Spleen (tissue), 11 donors: ENCODE measurements around the gene CACNA2D2. TPM values are rescaled to one million over a fixed set of nuclear protein-coding genes. Genes with fewer than 3 reads are reported as not detected.
A peak's percentile ranks its signal among the peaks of the same experiment; 100 is the strongest.

ENCODE experiments used
- DNase-seq: peaks from one replicate; pipeline ENCODE4 v3.0.0-alpha.2; 2020
- H3K27ac ChIP-seq, 8 donors: fragments of 200-600 bp; sonication (generic) in 7 of 8; 1 replicate in 4 of 8; 2 replicates in 4 of 8; pipeline versions ENCODE4 v1.5.0 to v1.8.0; 2016 to 2021; ENCODE audit warnings: inconsistent platforms in 4 of 8, mild to moderate bottlenecking in 4 of 8, moderate library complexity in 1 of 8
- H3K27me3 ChIP-seq, 7 donors: fragments of 200-600 bp; sonication (generic) in 6 of 7; replicated peaks in 1 of 7; 1 replicate in 4 of 7; 2 replicates in 3 of 7; pipeline versions ENCODE4 v1.5.0 to v1.8.0; 2016 to 2021; ENCODE audit warnings: inconsistent platforms in 3 of 7, mild to moderate bottlenecking in 1 of 7
- H3K36me3 ChIP-seq, 6 donors: fragments of 200-600 bp; sonication (generic) in 5 of 6; 1 replicate in 4 of 6; 2 replicates in 2 of 6; pipeline versions ENCODE4 v1.5.0 to v1.8.0; 2016 to 2021; ENCODE audit warnings: inconsistent platforms in 2 of 6
- H3K4me1 ChIP-seq, 6 donors: fragments of 200-600 bp; sonication (generic) in 5 of 6; 1 replicate in 3 of 6; 2 replicates in 3 of 6; pipeline versions ENCODE4 v1.5.0 to v1.8.0; 2016 to 2021; ENCODE audit warnings: inconsistent platforms in 3 of 6
- H3K4me3 ChIP-seq, 8 donors: fragments of 200-600 bp; sonication (generic) in 7 of 8; 1 replicate in 4 of 8; 2 replicates in 4 of 8; pipeline versions ENCODE4 v1.5.0 to v1.8.0; 2016 to 2021; ENCODE audit warnings: inconsistent platforms in 4 of 8, mild to moderate bottlenecking in 4 of 8, moderate library complexity in 2 of 8
- H3K9me3 ChIP-seq, 8 donors: fragments of 200-600 bp; sonication (generic) in 7 of 8; 1 replicate in 4 of 8; 2 replicates in 4 of 8; pipeline versions ENCODE4 v1.5.0 to v1.8.0; 2016 to 2021; ENCODE audit warnings: inconsistent platforms in 4 of 8
- POLR2A ChIP-seq, 3 donors: fragments of 450-650 bp; IDR thresholded peaks; one replicate each; pipeline ENCODE4 v1.5.1; 2017; ENCODE audit warnings: antibody characterized with exemption in 3 of 3, mild to moderate bottlenecking in 1 of 3
- POLR2AphosphoS5 ChIP-seq, 3 donors: sonication (generic); formaldehyde crosslinking; IDR thresholded peaks; one replicate each; pipeline ENCODE4 v1.5.1; 2017; ENCODE audit warnings: antibody characterized with exemption in 3 of 3
- WGBS, 5 donors: extraction: QIAGEN DNeasy Blood & Tissue Kit in 3 of 5; methylation state at CpG; one replicate each; pipeline versions ENCODE4 v1.1.5 to v1.1.7; 2013 to 2018; 5-methylcytosine and 5-hydroxymethylcytosine counted together
- intact Hi-C: fragments of 100-400 bp; cut with DNase I; formaldehyde crosslinking; loops from one replicate; pipeline ENCODE4 v1.15.0; 2023; ENCODE audit warnings: low total_unique reads
- polyA plus RNA-seq, 3 donors: library from polyadenylated mRNA; stranded (reverse); fragments of 200-250 nt; gene quantifications; one replicate each; pipeline ENCODE4 v1.2.1, GENCODE V29; 2013
- total RNA-seq, 7 donors: library from RNA; depleted of rRNA in 3 of 7; stranded (reverse); fragments of >200 nt in 3 of 7; fragmentation: NEBNext Ultra II Directional in 4 of 7; extraction: Animal tissue kit (Norgen Biotek cat#: 25700) in 4 of 7; gene quantifications; one replicate each; pipeline versions ENCODE4 v1.1.0 to v1.2.1, GENCODE V29; 2016 to 2021
- TF ChIP-seq, protein P1 (sequence below), 11 experiments: fragments of 200-600 bp in 7 of 11; fragments of 450-650 bp in 4 of 11; sonication (generic) in 4 of 11; IDR thresholded peaks in 8 of 11; conservative IDR thresholded peaks in 3 of 11; 1 replicate in 7 of 11; 2 replicates in 4 of 11; pipeline versions ENCODE4 v1.4.0 to v1.8.0; 2016 to 2021; ENCODE audit warnings: antibody characterized with exemption in 11 of 11, inconsistent platforms in 4 of 11, mild to moderate bottlenecking in 1 of 11
- donor health status: healthy with polysubstance abuse.
- donor health status: DM: no; HTN: no; CAD: no; lungs with moderate emphysema.
- donor health status: DM: no; HTN: no; CAD: no.
- donor health status: Bipolar disorder and iron deficiency.
- donor health status: healthy.
- donor health status: DM: no; HTN: no; CAD: no.
- donor health status: DM: yes; HTN: yes; CAD: no.

The CACNA2D2 gene
- total and polyA plus RNA-seq, 10 donors: 0.24 to 3.2 (median 1.2) TPM

DNA sequence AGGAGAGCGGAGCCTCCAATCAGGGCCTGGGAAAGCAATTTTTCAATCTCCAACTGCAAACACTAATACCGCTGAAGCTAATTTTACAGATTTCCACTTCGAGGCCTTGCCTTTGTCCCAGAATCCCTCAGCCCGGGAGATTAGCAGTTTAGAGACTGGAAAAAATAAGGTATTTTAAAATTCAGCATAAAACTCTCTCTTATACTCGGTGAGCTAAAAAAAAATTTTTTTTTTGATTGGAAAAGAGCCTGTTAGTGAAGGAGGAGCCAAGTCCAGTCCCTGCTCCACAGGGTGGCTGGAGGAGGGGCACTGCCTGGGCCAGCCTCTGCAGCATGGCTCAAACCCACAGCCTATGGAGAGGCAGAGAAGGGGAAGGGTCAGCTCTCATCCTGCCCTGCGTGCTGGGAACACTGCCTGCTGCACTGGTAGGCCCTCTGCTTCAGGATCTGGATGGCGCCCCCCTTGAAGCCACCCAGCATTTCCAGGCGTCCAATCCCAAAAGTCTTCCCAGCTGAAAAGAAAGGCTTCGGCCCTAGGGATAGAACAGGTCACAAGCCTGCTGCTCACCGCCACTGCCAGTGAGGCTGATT is 48.9 kb downstream of the CACNA2D2 start:
- Histone ChIP-seq H3K4me3 (no peak overlapping the region), H3K9me3 (no peaks in the 10 kb centered on the region), H3K27me3 (no peaks in the 10 kb centered on the region), H3K27ac (no peak overlapping the region), H3K4me1 (peaks cover 0 to 15% (median 9%) of the 10 kb centered on the region in 6 donors), H3K36me3 (no peaks in the 10 kb centered on the region)
- intact Hi-C loops: no loop called here
- TF ChIP-seq, protein P1, sequence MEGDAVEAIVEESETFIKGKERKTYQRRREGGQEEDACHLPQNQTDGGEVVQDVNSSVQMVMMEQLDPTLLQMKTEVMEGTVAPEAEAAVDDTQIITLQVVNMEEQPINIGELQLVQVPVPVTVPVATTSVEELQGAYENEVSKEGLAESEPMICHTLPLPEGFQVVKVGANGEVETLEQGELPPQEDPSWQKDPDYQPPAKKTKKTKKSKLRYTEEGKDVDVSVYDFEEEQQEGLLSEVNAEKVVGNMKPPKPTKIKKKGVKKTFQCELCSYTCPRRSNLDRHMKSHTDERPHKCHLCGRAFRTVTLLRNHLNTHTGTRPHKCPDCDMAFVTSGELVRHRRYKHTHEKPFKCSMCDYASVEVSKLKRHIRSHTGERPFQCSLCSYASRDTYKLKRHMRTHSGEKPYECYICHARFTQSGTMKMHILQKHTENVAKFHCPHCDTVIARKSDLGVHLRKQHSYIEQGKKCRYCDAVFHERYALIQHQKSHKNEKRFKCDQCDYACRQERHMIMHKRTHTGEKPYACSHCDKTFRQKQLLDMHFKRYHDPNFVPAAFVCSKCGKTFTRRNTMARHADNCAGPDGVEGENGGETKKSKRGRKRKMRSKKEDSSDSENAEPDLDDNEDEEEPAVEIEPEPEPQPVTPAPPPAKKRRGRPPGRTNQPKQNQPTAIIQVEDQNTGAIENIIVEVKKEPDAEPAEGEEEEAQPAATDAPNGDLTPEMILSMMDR (IDR thresholded peaks at IDR 0.05 in 8 of 11, conservative IDR thresholded peaks at IDR 0.05 in 3 of 11): no peak
- TF ChIP-seq POLR2AphosphoS5 (IDR thresholded peaks at IDR 0.05) (no peak), POLR2A (IDR thresholded peaks at IDR 0.05) (no peak)
- DNase-seq: no peak
- 77 to 96% (median 92%) methylated on average over 10 of the region's 10 CpGs for WGBS, 5 donors

DNA sequence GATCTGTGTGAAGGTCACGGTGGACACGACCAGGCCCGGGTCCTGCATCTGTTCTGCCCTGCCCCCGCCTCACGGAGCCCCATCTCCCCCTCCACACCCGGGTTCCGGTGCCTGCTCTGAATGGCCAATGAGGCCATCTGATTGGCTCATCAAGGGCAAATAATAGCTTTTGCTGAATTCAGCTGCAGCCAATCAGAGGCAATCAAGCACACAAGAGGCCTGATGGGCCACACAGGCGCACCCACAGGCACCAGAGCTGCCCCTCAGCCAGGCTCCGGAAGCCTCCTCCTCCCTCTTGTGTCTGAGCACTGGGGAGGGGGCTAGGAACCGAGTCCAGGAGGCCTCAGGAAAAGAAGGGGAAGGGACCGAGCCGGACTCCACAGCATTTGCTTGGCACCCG is 49.5 kb downstream of the CACNA2D2 start:
- 70 to 87% (median 84%) methylated on average over 11 to 13 of the region's 13 CpGs for WGBS, 5 donors
- no peak for DNase-seq
- TF ChIP-seq POLR2AphosphoS5 (IDR thresholded peaks at IDR 0.05): no peak
- H3K9me3 ChIP-seq: no peaks in the 10 kb centered on the region
- H3K4me3 ChIP-seq: no peak overlapping the region
- peaks cover 0 to 21% (median 12%) of the 10 kb centered on the region in 6 donors for H3K4me1 ChIP-seq
- no peaks in the 10 kb centered on the region for H3K36me3 ChIP-seq
- intact Hi-C loops: no loop called here
- no peak overlapping the region for H3K27ac ChIP-seq
- H3K27me3 ChIP-seq: no peaks in the 10 kb centered on the region

DNA sequence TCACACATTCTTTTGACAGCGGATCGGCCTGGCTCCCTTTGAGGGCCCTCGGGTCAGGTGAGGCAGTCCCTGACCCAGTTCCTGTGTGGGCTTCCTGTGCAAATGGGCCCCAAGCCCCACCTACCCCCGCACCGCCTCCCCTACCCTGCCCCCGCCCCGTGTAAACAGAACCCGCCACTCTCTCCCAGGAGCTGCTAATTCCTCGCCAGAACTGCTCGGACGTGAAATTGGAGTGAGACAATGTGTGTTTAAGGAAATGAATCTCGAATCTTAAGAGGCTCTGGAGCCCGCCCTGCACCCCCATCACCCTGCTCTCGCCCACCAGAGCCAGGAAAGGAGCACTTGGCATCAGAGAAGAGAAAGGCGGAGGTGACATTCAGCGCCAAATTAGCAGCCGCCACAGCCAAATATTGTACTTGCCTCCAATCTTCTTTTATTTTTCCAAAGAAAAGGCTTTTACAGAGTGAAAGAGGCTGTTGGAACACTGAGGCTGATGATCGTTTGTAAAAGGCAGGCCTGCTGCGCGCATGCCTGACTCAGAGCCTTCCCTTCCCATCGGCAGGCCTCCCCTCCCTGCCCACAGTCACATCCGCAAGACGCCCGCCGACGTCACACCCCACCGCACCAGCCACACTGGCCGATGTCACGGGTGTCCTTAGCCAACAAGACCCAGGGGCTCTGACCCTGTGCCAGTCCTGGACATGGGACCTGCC is 53.1 kb downstream of the CACNA2D2 start:
- Histone ChIP-seq H3K27me3 (no peaks in the 10 kb centered on the region), H3K9me3 (no peaks in the 10 kb centered on the region), H3K4me3 (peak overlapping the region in 5 of 8 donors; percentile 9 to 55 (median 27)), H3K4me1 (peaks cover 0 to 25% (median 12%) of the 10 kb centered on the region in 6 donors), H3K27ac (peak overlapping the region in 7 of 8 donors; percentile 48 to 81 (median 70)), H3K36me3 (no peaks in the 10 kb centered on the region)
- DNase-seq: peak; percentile 90
- 19 to 28% (median 22%) methylated on average over 23 to 29 of the region's 29 CpGs for whole genome bisulfite sequencing, 5 donors
- TF ChIP-seq, protein P1 (IDR thresholded peaks at IDR 0.05 in 8 of 11, conservative IDR thresholded peaks at IDR 0.05 in 3 of 11): no peak
- TF ChIP-seq POLR2AphosphoS5 (IDR thresholded peaks at IDR 0.05): peak; percentile 37 to 78 (median 74)
- intact Hi-C loops: no loop called here

DNA sequence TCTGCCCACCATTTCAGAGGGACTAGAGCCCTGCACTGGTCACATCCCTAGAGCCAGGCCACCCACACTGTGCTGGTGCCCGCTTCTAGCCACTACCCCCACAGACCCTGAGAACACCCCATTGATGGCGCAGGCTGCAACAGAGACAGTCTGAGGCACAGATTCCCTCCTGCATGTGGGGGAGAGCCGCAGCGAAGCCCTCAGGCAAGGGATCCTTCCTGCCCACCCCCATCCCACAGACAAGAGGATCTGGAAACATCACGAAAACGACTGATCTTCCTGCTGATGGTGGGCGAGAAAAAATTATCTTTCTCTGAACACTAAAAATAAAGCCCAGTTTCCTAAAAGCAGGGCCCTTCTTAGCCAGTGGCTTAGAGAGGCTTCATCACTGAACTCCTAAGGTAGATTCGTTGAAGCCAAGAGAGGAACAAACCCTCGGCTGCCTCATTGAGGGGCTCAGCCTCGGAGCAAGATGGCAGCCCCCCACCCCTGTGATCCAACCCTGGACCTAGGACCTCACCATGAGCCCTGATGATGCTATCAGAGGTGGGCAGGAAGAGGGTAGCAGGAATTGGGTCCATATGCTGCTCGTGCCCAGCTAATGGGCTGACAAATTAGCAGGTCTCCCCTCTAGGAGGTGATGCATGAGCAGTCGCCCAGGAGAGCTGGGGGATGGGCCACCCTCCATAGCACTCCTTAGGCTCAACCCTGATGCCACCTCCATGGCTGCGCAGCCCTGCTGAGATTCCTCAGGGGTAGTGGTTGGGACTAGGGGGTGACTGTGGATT is 54.5 kb downstream of the CACNA2D2 start:
- TF ChIP-seq, protein P1 (IDR thresholded peaks at IDR 0.05 in 8 of 11, conservative IDR thresholded peaks at IDR 0.05 in 3 of 11): no peak
- no peak for TF ChIP-seq POLR2AphosphoS5 (IDR thresholded peaks at IDR 0.05)
- no peak for TF ChIP-seq POLR2A (IDR thresholded peaks at IDR 0.05)
- H3K4me1 ChIP-seq: peaks cover 0 to 25% (median 12%) of the 10 kb centered on the region in 6 donors
- H3K27me3 ChIP-seq: no peaks in the 10 kb centered on the region
- no peak for DNase-seq
- H3K9me3 ChIP-seq: no peaks in the 10 kb centered on the region
- H3K36me3 ChIP-seq: no peaks in the 10 kb centered on the region
- H3K27ac ChIP-seq: peak overlapping the region in 1 of 8 donors; percentile 74
- no peak overlapping the region for H3K4me3 ChIP-seq
- intact Hi-C loops: no loop called here
- WGBS, 5 donors: 90 to 93% (median 91%) methylated on average over 13 of the region's 13 CpGs
